Measurements from ENCODE around the gene PRR12. TPM values are rescaled to one million over a fixed set of nuclear protein-coding genes. Genes with fewer than 3 reads are reported as not detected.

PRR12 gene
- total and polyA plus RNA-seq, 9 of the 15 experiments (the other 6 are each of a cell fraction or from before 2014, with no cell fraction given) = 0.01 to 21.1 (median 0.98) TPM

- 95% methylated on average over 7 of the region's 7 CpGs for WGBS (ENCODE audit: insufficient coverage, low coverage, missing lambda C conversion rate)
- Histone ChIP-seq H3K9me1 (ENCODE audit: control insufficient read depth, insufficient read depth, low read length) (no peaks in the 10 kb centered on the region), H3K4me1 (replicated peaks in 1 of 2; ENCODE audit: control insufficient read depth in 2 of 2, insufficient read depth in 2 of 2, low read length in 2 of 2) (no peaks in the 10 kb centered on the region), H3K27ac (ENCODE audit: extremely low read depth, low read depth, low read length) (no peak overlapping the region), H3K4me2 (ENCODE audit: insufficient read depth, low read length) (no peak overlapping the region), H3K79me2 (ENCODE audit: control insufficient read depth, insufficient read depth, low read length) (peaks cover 3% of the 10 kb centered on the region; the same call in 1 of the 3 replicates), H2AFZ (ENCODE audit: low read depth, low read length) (no peak overlapping the region), H4K20me1 (replicated peaks; ENCODE audit: control insufficient read depth, insufficient read depth, low read length) (0 out of 2 replicates have a peak, but pooled peaks cover 5% of the 10 kb centered on the region), H3K9ac (ENCODE audit: insufficient read depth in 1 of 2, low read depth in 2 of 2, low read length in 2 of 2) (no peak overlapping the region; a peak in 1 of 4 replicates), H3K9me3 (replicated peaks; ENCODE audit: control insufficient read depth, insufficient read depth, low read depth, low read length) (no peaks in the 10 kb centered on the region), H3K4me3 (no peak overlapping the region), H3K27me3 (ENCODE audit: control insufficient read depth in 2 of 2, insufficient read depth in 2 of 2, low read length in 2 of 2) (no peaks in the 10 kb centered on the region), H3K36me3 (ENCODE audit: control insufficient read depth, insufficient read depth, low read length) (peaks cover 74% of the 10 kb centered on the region; the same call in 2 of the 3 replicates)
- intact Hi-C loops (cut with micrococcal nuclease) = no loop called here
- ATAC-seq (no peak), DNase-seq (ENCODE audit: extremely low read depth in 1 of 4, low spot score in 3 of 4) (no peak), FAIRE-seq (no peak)
- ChIA-PET CTCF (ENCODE audit: low intra/inter-chr PET ratio) (no interaction called here), POLR2A (interaction anchor here (0.6 to 1.6 kb wide), 2 partner anchors 11 to 452 kb away, joined by 6 read pairs; no protein-coding TSS in a partner anchor)
- TF ChIP-seq ZNF12 (CRISPR knock-in tag; IDR thresholded peaks at IDR 0.05) (no peak), FOXA1 (IDR thresholded peaks at IDR 0.05; ENCODE audit: borderline replicate concordance) (no peak), TCF3 (CRISPR knock-in tag; IDR thresholded peaks at IDR 0.05) (no peak), ZEB2 (IDR thresholded peaks at IDR 0.05) (no peak), ILK (tag; IDR thresholded peaks at IDR 0.05; ENCODE audit: borderline replicate concordance, low read depth) (no peak), ZBTB8A (IDR thresholded peaks at IDR 0.05; ENCODE audit: partially characterized antibody) (no peak), MTF1 (CRISPR knock-in tag; IDR thresholded peaks at IDR 0.05; ENCODE audit: borderline replicate concordance) (no peak), GTF2B (IDR thresholded peaks at IDR 0.05; ENCODE audit: extremely low read depth, insufficient read length) (no peak), RHOXF2B (CRISPR knock-in tag; conservative IDR thresholded peaks at IDR 0.05) (no peak), HINFP (tag; conservative IDR thresholded peaks at IDR 0.05; ENCODE audit: low read depth) (no peak), TFAM (CRISPR knock-in tag; conservative IDR thresholded peaks at IDR 0.05) (no peak), ZNF740 (CRISPR knock-in tag; IDR thresholded peaks at IDR 0.05) (no peak), ZNF740 (tag; IDR thresholded peaks at IDR 0.05) (no peak), PATZ1 (CRISPR knock-in tag; IDR thresholded peaks at IDR 0.05; ENCODE audit: borderline replicate concordance) (no peak), BDP1 (IDR thresholded peaks at IDR 0.05; ENCODE audit: insufficient read depth, insufficient read length) (no peak), DNMT1 (IDR thresholded peaks at IDR 0.05) (no peak), RFX5 (IDR thresholded peaks at IDR 0.05; ENCODE audit: low read depth, low read length) (no peak), ZNF316 (IDR thresholded peaks at IDR 0.05) (no peak), YBX1 (IDR thresholded peaks at IDR 0.05) (no peak)
- BruUV-seq (replicated peaks) = no TSS peak
- in situ Hi-C loops (cut with MboI) = no loop called here
These were observed 14.6 kb downstream of the PRR12 start for GRCh38 chr19:49605605-49606004.

Data from K562 (cell line).